GM21381 (cell line): ENCODE measurements around the gene KRTAP4-11.
"Not testable (repeated sequence)": the region's sequence is repeated elsewhere in the genome, so short reads cannot be mapped to it uniquely, and the experiment has no call there.

Experiments used
- ATAC-seq: cut with Tn5 transposase; IDR thresholded peaks from one replicate; pipeline ENCODE4 v1.9.1; 2021; ENCODE audit warnings: mild to moderate bottlenecking, moderate library complexity; ENCODE audit not compliant: unreplicated experiment

Gene KRTAP4-11

GRCh38 chr17:41117846-41118386 is at the start of gene KRTAP4-11:
Gene KRTAP4-11, minus strand, starts transcription at chr17:41118373. Its CDS starts 58 bp downstream, at chr17:41118315.
- ATAC-seq = not testable (repeated sequence)

GRCh38 chr17:41167561-41167960 is 49.4 kb upstream of the KRTAP4-11 start:
- no peak for ATAC-seq

- ATAC-seq = no peak
Measured at GRCh38 chr17:41163828-41164227, 45.7 kb upstream of the KRTAP4-11 start.

GRCh38 chr17:41160648-41161047 is 42.5 kb upstream of the KRTAP4-11 start, which contains the start of gene KRTAP4-4:
Gene KRTAP4-4, minus strand, starts transcription at chr17:41160748. Its CDS starts 57 bp downstream, at chr17:41160691.
- ATAC-seq = no peak

- ATAC-seq = not testable (repeated sequence)
Measured at GRCh38 chr17:41160190-41160589, 42.0 kb upstream of the KRTAP4-11 start.

- ATAC-seq = no peak
Measured at GRCh38 chr17:41153856-41154255, 35.7 kb upstream of the KRTAP4-11 start.

- no peak for ATAC-seq
Measured at GRCh38 chr17:41151525-41151924, 33.4 kb upstream of the KRTAP4-11 start.

- ATAC-seq = no peak
Measured at GRCh38 chr17:41150026-41150425, 31.9 kb upstream of the KRTAP4-11 start.

- ATAC-seq = no peak
Measured at GRCh38 chr17:41149652-41149985, 31.4 kb upstream of the KRTAP4-11 start, which contains the start of gene KRTAP4-5. Gene KRTAP4-5, minus strand, starts transcription at chr17:41149825. Its CDS starts 58 bp downstream, at chr17:41149767.

GRCh38 chr17:41148971-41149651 is 30.9 kb upstream of the KRTAP4-11 start:
- not testable (repeated sequence) for ATAC-seq

- ATAC-seq = no peak
Measured at GRCh38 chr17:41147531-41148204, 29.5 kb upstream of the KRTAP4-11 start.

GRCh38 chr17:41145261-41145660 is 27.1 kb upstream of the KRTAP4-11 start:
- ATAC-seq = no peak

- ATAC-seq = no peak
Measured at GRCh38 chr17:41144846-41145245, 26.7 kb upstream of the KRTAP4-11 start.

- no peak for ATAC-seq
Measured at GRCh38 chr17:41141361-41141760, 23.2 kb upstream of the KRTAP4-11 start.

- ATAC-seq = no peak
Measured at GRCh38 chr17:41140360-41141131, 22.4 kb upstream of the KRTAP4-11 start, which contains the start of gene KRTAP4-6. Gene KRTAP4-6, minus strand, starts transcription at chr17:41140544. Its CDS starts 57 bp downstream, at chr17:41140487.

GRCh38 chr17:41139865-41140264 is 21.7 kb upstream of the KRTAP4-11 start:
- ATAC-seq = not testable (repeated sequence)

- ATAC-seq = no peak
Measured at GRCh38 chr17:41133880-41134735, 15.9 kb upstream of the KRTAP4-11 start.

- no peak for ATAC-seq
Measured at GRCh38 chr17:41131979-41132378, 13.8 kb upstream of the KRTAP4-11 start.

GRCh38 chr17:41127371-41127770 is 9.2 kb upstream of the KRTAP4-11 start:
- no peak for ATAC-seq

- ATAC-seq = no peak
Measured at GRCh38 chr17:41126412-41126811, 8.2 kb upstream of the KRTAP4-11 start.
